GM21576 (cell line): ENCODE data around the gene ELP4.

ENCODE experiments used
- ATAC-seq: cut with Tn5 transposase; IDR thresholded peaks from one replicate; pipeline ENCODE4 v1.9.1; 2021; ENCODE audit warnings: mild to moderate bottlenecking, moderate library complexity; ENCODE audit not compliant: unreplicated experiment

Gene ELP4

GRCh38 chr11:31767685-31768084, 258.1 kb downstream of the ELP4 start:
- ATAC-seq: no peak

- no peak for ATAC-seq
These were observed 259.4 kb downstream of the ELP4 start for GRCh38 chr11:31768749-31769640.

GRCh38 chr11:31770011-31770700, 260.6 kb downstream of the ELP4 start:
- no peak for ATAC-seq

GRCh38 chr11:31772412-31772811, 262.8 kb downstream of the ELP4 start:
- ATAC-seq: no peak

GRCh38 chr11:31779374-31779791, 269.8 kb downstream of the ELP4 start:
- ATAC-seq: no peak

GRCh38 chr11:31780078-31780477, 270.5 kb downstream of the ELP4 start:
- ATAC-seq: no peak

GRCh38 chr11:31780480-31780971, 271.0 kb downstream of the ELP4 start:
- no peak for ATAC-seq

- ATAC-seq: no peak
These were observed 272.7 kb downstream of the ELP4 start for GRCh38 chr11:31782257-31782656.

- ATAC-seq: no peak
These were observed 273.7 kb downstream of the ELP4 start for GRCh38 chr11:31783252-31783651.

- ATAC-seq: no peak
These were observed 275.0 kb downstream of the ELP4 start for GRCh38 chr11:31784611-31785010.

GRCh38 chr11:31786996-31787685, 277.6 kb downstream of the ELP4 start:
- ATAC-seq: no peak

- no peak for ATAC-seq
These were observed 278.5 kb downstream of the ELP4 start for GRCh38 chr11:31788085-31788484.

GRCh38 chr11:31790649-31791048, 281.1 kb downstream of the ELP4 start:
- no peak for ATAC-seq

GRCh38 chr11:31792036-31792435, 282.5 kb downstream of the ELP4 start:
- no peak for ATAC-seq

- no peak for ATAC-seq
These were observed 282.9 kb downstream of the ELP4 start for GRCh38 chr11:31792456-31792855.

GRCh38 chr11:31793264-31793663, 283.7 kb downstream of the ELP4 start:
- ATAC-seq: no peak

GRCh38 chr11:31794548-31794947, 285.0 kb downstream of the ELP4 start:
- ATAC-seq: no peak

- ATAC-seq: no peak
These were observed 286.3 kb downstream of the ELP4 start for GRCh38 chr11:31795706-31796498.

- no peak for ATAC-seq
These were observed 287.1 kb downstream of the ELP4 start for GRCh38 chr11:31796499-31797189.
